Measurements from ENCODE around the gene ZNF821. TPM values are rescaled to one million over a fixed set of nuclear protein-coding genes. Genes with fewer than 3 reads are reported as not detected.
"Not testable (repeated sequence)": the region's sequence is repeated elsewhere in the genome, so short reads cannot be mapped to it uniquely, and the experiment has no call there.

Gene ZNF821
- total RNA-seq, 1 donor from 2014 or later, result 30.2 TPM

GRCh38 chr16:71826533-71827017, 57.4 kb downstream of the ZNF821 start:
- Mint-ChIP-seq H3K4me3 (no peak overlapping the region), H3K4me1 (no peaks in the 10 kb centered on the region), H3K27ac (ENCODE audit: unreplicated experiment) (no peak overlapping the region), H3K9me3 (no peaks in the 10 kb centered on the region), H3K27me3 (ENCODE audit: low read depth) (no peaks in the 10 kb centered on the region), H3K36me3 (ENCODE audit: low read depth) (no peaks in the 10 kb centered on the region)
- no peak for TF ChIP-seq CTCF (conservative IDR thresholded peaks at IDR 0.05)
- no peak for DNase-seq (ENCODE audit: low read depth, low spot score)

- not testable (repeated sequence) for H3K4me3 Mint-ChIP-seq; DNase-seq (ENCODE audit: low read depth, low spot score); H3K36me3 Mint-ChIP-seq (ENCODE audit: low read depth); H3K27me3 Mint-ChIP-seq (ENCODE audit: low read depth); H3K9me3 Mint-ChIP-seq
- Mint-ChIP-seq H3K4me1 (peaks cover 10% of the 10 kb centered on the region), H3K27ac (ENCODE audit: unreplicated experiment) (peak overlapping the region; percentile 5)
Observed at GRCh38 chr16:71817155-71817500, 66.9 kb downstream of the ZNF821 start.

GRCh38 chr16:71811261-71811803, 72.7 kb downstream of the ZNF821 start:
- DNase-seq (ENCODE audit: low read depth, low spot score), result no peak
- peaks cover 24% of the 10 kb centered on the region for H3K4me1 Mint-ChIP-seq
- no peak for TF ChIP-seq CTCF (conservative IDR thresholded peaks at IDR 0.05)
- no peaks in the 10 kb centered on the region for H3K27me3 Mint-ChIP-seq (ENCODE audit: low read depth)
- no peak overlapping the region for H3K27ac Mint-ChIP-seq (ENCODE audit: unreplicated experiment)
- H3K36me3 Mint-ChIP-seq (ENCODE audit: low read depth), result no peaks in the 10 kb centered on the region
- no peaks in the 10 kb centered on the region for H3K9me3 Mint-ChIP-seq
- no peak overlapping the region for H3K4me3 Mint-ChIP-seq

- H3K9me3 Mint-ChIP-seq; H3K27me3 Mint-ChIP-seq (ENCODE audit: low read depth); DNase-seq (ENCODE audit: low read depth, low spot score); H3K36me3 Mint-ChIP-seq (ENCODE audit: low read depth); H3K27ac Mint-ChIP-seq (ENCODE audit: unreplicated experiment): not testable (repeated sequence)
- H3K4me3 Mint-ChIP-seq, result peak overlapping the region; percentile 93
- peaks cover 25% of the 10 kb centered on the region for H3K4me1 Mint-ChIP-seq
Observed at GRCh38 chr16:71810155-71810530, 73.8 kb downstream of the ZNF821 start.

Other genes starting within 250 kb of the ZNF821 start
- 16.2 and 18.7 TPM in 2 replicates for gene PHLPP2, start 159.5 kb downstream of the ZNF821 start, total RNA-seq
- 95.9 and 98.6 TPM in 2 replicates for gene AP1G1, start 75.3 kb downstream of the ZNF821 start, total RNA-seq
- gene ATXN1L, start 38.2 kb downstream of the ZNF821 start, total RNA-seq, result 27.4 and 28.4 TPM in 2 replicates
- 216 and 242 TPM in 2 replicates for gene IST1, start 11.3 kb upstream of the ZNF821 start, total RNA-seq
- not detected in 2 replicates for gene PKD1L3, start 116.2 kb upstream of the ZNF821 start, total RNA-seq
- gene DHODH, start 124.6 kb upstream of the ZNF821 start, total RNA-seq, result 16.1 and 16.8 TPM in 2 replicates
- not detected in 2 replicates for gene HP, start 170.3 kb upstream of the ZNF821 start, total RNA-seq
- gene HPR, start 179.0 kb upstream of the ZNF821 start, total RNA-seq, result not detected in 2 replicates
- 11.8 and 13.5 TPM in 2 replicates for gene TXNL4B, start 209.4 kb upstream of the ZNF821 start, total RNA-seq
- gene DHX38, start 209.7 kb upstream of the ZNF821 start, total RNA-seq, result 84.0 and 86.0 TPM in 2 replicates

Data from neural crest cell (in vitro differentiated cells).